Measurements from ENCODE around the gene NME5.

Gene NME5

DNA sequence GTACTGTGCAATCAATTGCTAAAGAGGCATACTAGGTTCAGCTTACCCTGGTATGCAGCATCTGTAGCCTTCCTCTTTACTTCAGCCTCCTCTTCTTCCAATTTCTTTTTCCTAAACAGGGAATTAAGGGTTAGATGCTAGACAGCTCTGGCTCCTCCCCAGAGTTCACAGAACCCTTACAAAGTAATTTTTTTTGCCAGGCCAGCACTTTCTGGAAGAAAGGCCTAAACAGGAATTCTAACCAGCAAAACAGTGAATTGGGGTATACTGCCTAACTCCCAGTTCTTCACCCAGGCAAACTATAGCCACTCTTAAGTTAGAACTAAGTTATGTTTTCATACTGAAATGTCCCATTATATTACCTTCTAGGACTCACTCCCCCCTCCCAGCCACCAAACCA, 31.1 kb upstream of the NME5 start:
- DNase-seq (ENCODE audit: low spot score) = no peak
- Histone ChIP-seq H3K4me1 (ENCODE audit: insufficient read depth, poor library complexity, severe bottlenecking) (no peaks in the 10 kb centered on the region), H3K9me3 (ENCODE audit: severe bottlenecking) (no peaks in the 10 kb centered on the region), H3K4me3 (ENCODE audit: severe bottlenecking) (no peak overlapping the region), H3K27ac (ENCODE audit: poor library complexity, severe bottlenecking) (no peak overlapping the region), H3K27me3 (ENCODE audit: insufficient read depth, poor library complexity, severe bottlenecking) (no peaks in the 10 kb centered on the region), H3K36me3 (ENCODE audit: low read depth) (peaks cover 98% of the 10 kb centered on the region)
- no peak for ATAC-seq (ENCODE audit: low read depth)
- TF ChIP-seq, protein P1, sequence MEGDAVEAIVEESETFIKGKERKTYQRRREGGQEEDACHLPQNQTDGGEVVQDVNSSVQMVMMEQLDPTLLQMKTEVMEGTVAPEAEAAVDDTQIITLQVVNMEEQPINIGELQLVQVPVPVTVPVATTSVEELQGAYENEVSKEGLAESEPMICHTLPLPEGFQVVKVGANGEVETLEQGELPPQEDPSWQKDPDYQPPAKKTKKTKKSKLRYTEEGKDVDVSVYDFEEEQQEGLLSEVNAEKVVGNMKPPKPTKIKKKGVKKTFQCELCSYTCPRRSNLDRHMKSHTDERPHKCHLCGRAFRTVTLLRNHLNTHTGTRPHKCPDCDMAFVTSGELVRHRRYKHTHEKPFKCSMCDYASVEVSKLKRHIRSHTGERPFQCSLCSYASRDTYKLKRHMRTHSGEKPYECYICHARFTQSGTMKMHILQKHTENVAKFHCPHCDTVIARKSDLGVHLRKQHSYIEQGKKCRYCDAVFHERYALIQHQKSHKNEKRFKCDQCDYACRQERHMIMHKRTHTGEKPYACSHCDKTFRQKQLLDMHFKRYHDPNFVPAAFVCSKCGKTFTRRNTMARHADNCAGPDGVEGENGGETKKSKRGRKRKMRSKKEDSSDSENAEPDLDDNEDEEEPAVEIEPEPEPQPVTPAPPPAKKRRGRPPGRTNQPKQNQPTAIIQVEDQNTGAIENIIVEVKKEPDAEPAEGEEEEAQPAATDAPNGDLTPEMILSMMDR (IDR thresholded peaks at IDR 0.05; ENCODE audit: poor library complexity, severe bottlenecking) = no peak

DNA sequence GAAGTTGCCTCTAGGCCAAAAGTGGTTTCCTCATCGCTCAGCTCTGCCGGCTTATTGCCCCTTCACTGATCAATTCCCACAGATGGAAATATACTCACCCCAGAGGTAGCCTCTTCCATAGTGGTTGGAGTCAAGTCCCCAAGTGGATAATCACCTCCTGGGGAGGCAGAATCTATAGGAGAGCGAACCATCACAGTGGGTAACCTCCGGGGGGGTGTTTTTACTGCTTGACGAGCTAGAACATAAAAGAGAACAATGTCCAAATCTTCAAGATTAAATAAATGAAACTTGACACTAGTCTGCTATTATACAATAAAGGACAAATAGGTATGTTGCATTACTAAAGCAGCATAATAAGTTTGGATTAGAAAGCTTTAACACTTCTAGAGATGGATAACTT, 29.9 kb upstream of the NME5 start:
- no peak overlapping the region for H3K4me3 ChIP-seq (ENCODE audit: severe bottlenecking)
- H3K36me3 ChIP-seq (ENCODE audit: low read depth) = peaks cover 98% of the 10 kb centered on the region
- no peaks in the 10 kb centered on the region for H3K4me1 ChIP-seq (ENCODE audit: insufficient read depth, poor library complexity, severe bottlenecking)
- H3K9me3 ChIP-seq (ENCODE audit: severe bottlenecking) = no peaks in the 10 kb centered on the region
- no peaks in the 10 kb centered on the region for H3K27me3 ChIP-seq (ENCODE audit: insufficient read depth, poor library complexity, severe bottlenecking)
- ATAC-seq (ENCODE audit: low read depth) (no peak), DNase-seq (ENCODE audit: low spot score) (no peak)
- H3K27ac ChIP-seq (ENCODE audit: poor library complexity, severe bottlenecking) = no peak overlapping the region
- TF ChIP-seq, protein P1 (IDR thresholded peaks at IDR 0.05; ENCODE audit: poor library complexity, severe bottlenecking) = no peak

DNA sequence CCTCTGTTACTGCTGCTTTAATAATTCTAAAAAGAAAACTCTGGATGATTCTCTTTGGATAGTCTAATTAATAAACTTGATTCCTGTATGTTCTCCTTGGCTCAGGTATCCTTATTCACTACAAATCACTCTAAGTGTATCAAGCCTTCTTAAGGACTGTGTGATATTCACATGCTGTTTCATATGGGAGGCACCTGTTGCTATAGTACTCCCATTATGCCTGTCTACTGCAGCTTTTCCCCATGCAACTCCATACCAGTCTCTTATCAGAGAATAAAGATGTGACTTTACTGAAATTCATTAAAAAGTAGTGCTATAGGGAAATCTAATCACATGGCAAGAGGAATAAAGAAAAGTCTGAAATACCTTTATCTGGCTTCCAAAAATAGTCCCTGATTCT, 24.5 kb upstream of the NME5 start:
- DNase-seq (ENCODE audit: low spot score) = no peak
- no peak overlapping the region for H3K4me3 ChIP-seq (ENCODE audit: severe bottlenecking)
- H3K9me3 ChIP-seq (ENCODE audit: severe bottlenecking) = no peaks in the 10 kb centered on the region
- H3K27me3 ChIP-seq (ENCODE audit: insufficient read depth, poor library complexity, severe bottlenecking) = no peaks in the 10 kb centered on the region
- H3K27ac ChIP-seq (ENCODE audit: poor library complexity, severe bottlenecking) = no peak overlapping the region
- H3K4me1 ChIP-seq (ENCODE audit: insufficient read depth, poor library complexity, severe bottlenecking) = no peaks in the 10 kb centered on the region
- no peak for ATAC-seq (ENCODE audit: low read depth)
- TF ChIP-seq, protein P1 (IDR thresholded peaks at IDR 0.05; ENCODE audit: poor library complexity, severe bottlenecking) = no peak
- H3K36me3 ChIP-seq (ENCODE audit: low read depth) = peaks cover 100% of the 10 kb centered on the region

DNA sequence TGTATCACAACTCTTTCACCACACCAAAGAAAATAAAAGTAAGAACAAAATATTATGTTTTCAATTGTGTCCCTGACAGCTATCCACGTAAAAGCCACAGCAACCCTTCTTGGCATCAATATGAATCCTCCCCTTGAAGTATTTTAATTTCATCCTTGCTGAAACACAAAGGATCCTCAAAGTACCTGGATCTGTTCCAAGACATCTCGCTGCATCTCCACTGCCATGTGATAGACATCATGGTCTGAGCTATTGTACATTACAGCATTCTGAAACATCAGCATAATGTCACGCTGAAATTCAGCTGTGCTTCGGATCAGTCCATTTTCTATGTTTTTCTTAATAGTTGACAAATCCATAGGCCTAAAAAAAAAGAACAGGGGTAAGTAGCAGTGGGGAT, 21.5 kb upstream of the NME5 start:
- TF ChIP-seq, protein P1 (IDR thresholded peaks at IDR 0.05; ENCODE audit: poor library complexity, severe bottlenecking) = no peak
- no peaks in the 10 kb centered on the region for H3K4me1 ChIP-seq (ENCODE audit: insufficient read depth, poor library complexity, severe bottlenecking)
- peaks cover 94% of the 10 kb centered on the region for H3K36me3 ChIP-seq (ENCODE audit: low read depth)
- DNase-seq (ENCODE audit: low spot score) (no peak), ATAC-seq (ENCODE audit: low read depth) (no peak)
- H3K9me3 ChIP-seq (ENCODE audit: severe bottlenecking) = no peaks in the 10 kb centered on the region
- H3K4me3 ChIP-seq (ENCODE audit: severe bottlenecking) = no peak overlapping the region
- no peak overlapping the region for H3K27ac ChIP-seq (ENCODE audit: poor library complexity, severe bottlenecking)
- H3K27me3 ChIP-seq (ENCODE audit: insufficient read depth, poor library complexity, severe bottlenecking) = no peaks in the 10 kb centered on the region

DNA sequence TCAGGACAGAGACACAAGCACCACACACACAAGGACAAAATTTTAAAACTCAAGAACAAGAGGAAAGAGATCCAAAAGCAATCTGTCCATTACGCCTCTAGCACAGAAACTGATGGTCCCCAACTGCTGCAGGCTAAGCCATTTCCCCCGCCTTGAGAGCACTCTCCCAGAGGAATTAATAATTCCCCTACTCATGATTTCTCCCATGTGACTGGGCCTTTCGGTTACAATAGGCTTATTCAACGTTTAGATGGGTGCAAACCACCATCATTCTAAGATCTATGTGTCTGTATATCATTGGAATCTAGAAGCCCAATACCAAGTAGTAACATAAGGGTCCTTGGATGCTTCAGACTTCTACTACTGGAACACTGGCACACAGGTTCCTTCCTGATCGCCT, 20.4 kb upstream of the NME5 start:
- Histone ChIP-seq H3K27me3 (ENCODE audit: insufficient read depth, poor library complexity, severe bottlenecking) (no peaks in the 10 kb centered on the region), H3K27ac (ENCODE audit: poor library complexity, severe bottlenecking) (no peak overlapping the region), H3K36me3 (ENCODE audit: low read depth) (peaks cover 83% of the 10 kb centered on the region), H3K4me1 (ENCODE audit: insufficient read depth, poor library complexity, severe bottlenecking) (no peaks in the 10 kb centered on the region), H3K9me3 (ENCODE audit: severe bottlenecking) (no peaks in the 10 kb centered on the region), H3K4me3 (ENCODE audit: severe bottlenecking) (no peak overlapping the region)
- TF ChIP-seq, protein P1 (IDR thresholded peaks at IDR 0.05; ENCODE audit: poor library complexity, severe bottlenecking) = no peak
- ATAC-seq (ENCODE audit: low read depth) (no peak), DNase-seq (ENCODE audit: low spot score) (no peak)
